IMR-90 (cell line): ENCODE data around the gene ZNF574. TPM values are rescaled to one million over a fixed set of nuclear protein-coding genes. Genes with fewer than 3 reads are reported as not detected.

Experiments
- ATAC-seq: fragments of 200-7000 bp; cut with Tn5 transposase; 2 replicates; pipeline ENCODE4 v1.9.1; 2020; ENCODE audit warnings: low read depth, mild to moderate bottlenecking, moderate library complexity
- BruUV-seq: library from RNA; stranded (reverse); fragments of 400-500 nt; replicated peaks from 2 replicates; lab custom pipeline; 2021; lab: Mats Ljungman, UMichigan
- CTCF ChIA-PET: fragments of 300-600 bp; formaldehyde crosslinking; extraction: SDS; loops from one replicate; lab custom pipeline; 2021; ENCODE audit warnings: antibody characterized with exemption; lab: Yijun Ruan, JAX
- POLR2A ChIA-PET: fragments of 300-600 bp; sonication (Branson Sonifier 250); formaldehyde crosslinking; loops from one replicate; lab custom pipeline; 2022; ENCODE audit warnings: antibody characterized with exemption; ENCODE audit not compliant: unreplicated experiment; lab: Charles Lee
- DNase-seq: peaks from one replicate; pipeline ENCODE4 v3.0.0; 2013
- H2AFZ ChIP-seq: replicated peaks from 2 replicates; pipeline ENCODE3; 2013; ENCODE audit warnings: low read length, mild to moderate bottlenecking; ENCODE audit not compliant: poor library complexity
- H2AK5ac ChIP-seq: 2 replicates; pipeline ENCODE4 v1.6.1; 2013; ENCODE audit warnings: low read depth, low read length, inconsistent platforms
- H2AK9ac ChIP-seq: replicated peaks from 2 replicates; pipeline ENCODE3; 2013; ENCODE audit warnings: mild to moderate bottlenecking, low read depth, low read length, moderate library complexity; ENCODE audit not compliant: poor library complexity
- H2BK120ac ChIP-seq: 2 replicates; pipeline ENCODE4 v1.6.1; 2013; ENCODE audit warnings: low read depth, low read length, inconsistent platforms
- H2BK15ac ChIP-seq: 3 replicates; pipeline ENCODE4 v1.6.1; 2013; ENCODE audit warnings: low read depth, low read length, inconsistent platforms
- H2BK20ac ChIP-seq: 2 replicates; pipeline ENCODE4 v1.6.1; 2013; ENCODE audit warnings: low read depth, mild to moderate bottlenecking, inconsistent platforms, low read length, moderate library complexity
- H2BK5ac ChIP-seq: 2 replicates; pipeline ENCODE4 v1.6.1; 2013; ENCODE audit warnings: mild to moderate bottlenecking, low read depth, low read length, inconsistent platforms; ENCODE audit not compliant: poor library complexity, severe bottlenecking
- H3K14ac ChIP-seq: replicated peaks from 2 replicates; pipeline ENCODE4 v1.6.1; 2013; ENCODE audit warnings: low read depth, low read length, inconsistent platforms
- H3K18ac ChIP-seq: 2 replicates; pipeline ENCODE4 v1.6.1; 2013; ENCODE audit warnings: low read depth, low read length, control low read depth
- H3K23ac ChIP-seq: 2 replicates; pipeline ENCODE4 v1.6.1; 2013; ENCODE audit warnings: low read depth, low read length, inconsistent platforms
- H3K27ac ChIP-seq: 2 replicates; pipeline ENCODE4 v1.5.1; 2013; ENCODE audit warnings: mild to moderate bottlenecking, control low read depth, low read length; ENCODE audit not compliant: insufficient read depth
- H3K27me3 ChIP-seq: 2 replicates; pipeline ENCODE4 v1.6.1; 2013; ENCODE audit warnings: low read length; ENCODE audit not compliant: control insufficient read depth, insufficient read depth
- H3K36me3 ChIP-seq: 2 replicates; pipeline ENCODE4 v1.6.1; 2013; ENCODE audit warnings: low read length, mixed read lengths; ENCODE audit not compliant: control insufficient read depth, insufficient read depth
- H3K4ac ChIP-seq: 2 replicates; pipeline ENCODE4 v1.6.1; 2013; ENCODE audit warnings: low read depth, low read length, inconsistent platforms
- H3K4me1 ChIP-seq: 2 replicates; pipeline ENCODE4 v1.6.1; 2013; ENCODE audit warnings: low read length, mixed read lengths; ENCODE audit not compliant: control insufficient read depth, insufficient read depth
- H3K4me2 ChIP-seq: 2 replicates; pipeline ENCODE4 v1.6.1; 2013; ENCODE audit warnings: low read depth, mild to moderate bottlenecking, control low read depth, low read length, moderate library complexity
- H3K4me3 ChIP-seq: 2 replicates; pipeline ENCODE4 v1.5.1; 2013; ENCODE audit warnings: low read depth, mild to moderate bottlenecking, control low read depth, low read length, moderate library complexity; ENCODE audit not compliant: insufficient read depth
- H3K56ac ChIP-seq: 2 replicates; pipeline ENCODE4 v1.6.1; 2013; ENCODE audit warnings: low read length, inconsistent platforms; ENCODE audit not compliant: insufficient read depth; ENCODE audit errors: extremely low read depth
- H3K79me1 ChIP-seq, 2 experiments: 2 replicates each; pipeline ENCODE4 v1.6.1; 2013; ENCODE audit warnings: low read length in 2 of 2, inconsistent platforms in 1 of 2, low read depth in 1 of 2
- H3K9ac ChIP-seq: 2 replicates; pipeline ENCODE4 v1.6.1; 2013; ENCODE audit warnings: low read depth, low read length, control low read depth
- H3K9me1 ChIP-seq: 2 replicates; pipeline ENCODE4 v1.6.1; 2013; ENCODE audit warnings: low read length, inconsistent platforms; ENCODE audit not compliant: insufficient read depth
- H3K9me3 ChIP-seq: 2 replicates; pipeline ENCODE4 v1.6.1; 2013; ENCODE audit warnings: low read length; ENCODE audit not compliant: control insufficient read depth, insufficient read depth
- H4K20me1 ChIP-seq: 2 replicates; pipeline ENCODE4 v1.6.1; 2013; ENCODE audit warnings: low read length, inconsistent platforms; ENCODE audit not compliant: insufficient read depth
- H4K5ac ChIP-seq: 2 replicates; pipeline ENCODE4 v1.6.1; 2013; ENCODE audit warnings: mild to moderate bottlenecking, low read depth, low read length, control low read depth
- H4K8ac ChIP-seq, 2 experiments: 2 replicates each; pipeline ENCODE4 v1.6.1; 2013; ENCODE audit warnings: low read depth in 2 of 2, low read length in 2 of 2, control low read depth in 1 of 2, inconsistent platforms in 1 of 2
- H4K91ac ChIP-seq: 2 replicates; pipeline ENCODE4 v1.6.1; 2013; ENCODE audit warnings: low read depth, low read length, inconsistent platforms; ENCODE audit not compliant: insufficient read depth
- BHLHE40 ChIP-seq: fragments of 150-350 bp; IDR thresholded peaks from 2 replicates; pipeline ENCODE4 v1.6.1; 2016; ENCODE audit warnings: mild to moderate bottlenecking, low read depth, low read length
- CEBPB ChIP-seq: IDR thresholded peaks from 2 replicates; pipeline ENCODE4 v1.6.1; 2012; ENCODE audit warnings: low read depth, low read length, improper control_type of control experiment
- MXI1 ChIP-seq: IDR thresholded peaks from 2 replicates; pipeline ENCODE4 v1.6.1; 2012; ENCODE audit warnings: low read depth, mild to moderate bottlenecking, low read length, moderate library complexity, borderline replicate concordance
- WGBS, 2 experiments: methylation state at CpG; one replicate each; pipeline versions ENCODE4 v1.1.5 to v1.1.7; 2013; ENCODE audit warnings: missing lambda C conversion rate in 2 of 2; ENCODE audit not compliant: insufficient read length in 1 of 2; ENCODE audit errors: extremely low coverage in 2 of 2; 5-methylcytosine and 5-hydroxymethylcytosine counted together
- dilution Hi-C: fragments of 300-500 bp; cut with HindIII; formaldehyde crosslinking; loops from one replicate; pipeline ENCODE4 v1.14.3; 2018; ENCODE audit warnings: low sequenced_read_pairs; ENCODE audit not compliant: unreplicated experiment
- in situ Hi-C: fragments of 300-500 bp; cut with MboI; formaldehyde crosslinking; loops from 3 replicates; pipeline ENCODE4 v1.14.3; 2019; ENCODE audit warnings: low sequenced_read_pairs, inconsistent platforms, mixed read lengths
- intact Hi-C: fragments of 100-400 bp; cut with micrococcal nuclease; formaldehyde crosslinking; loops from 2 replicates; pipeline ENCODE4 v1.10.0; 2022
- polyA plus RNA-seq, 3 experiments: library from polyadenylated mRNA; depleted of rRNA; stranded (reverse); fragments of >200 nt; gene quantifications; 2 replicates each; pipeline ENCODE4 v1.2.3, GENCODE V29; 2012; ENCODE audit warnings: low replicate concordance in 1 of 3
- total RNA-seq: library from RNA; depleted of rRNA; stranded (reverse); fragments of >200 nt; gene quantifications from 2 replicates; pipeline ENCODE4 v1.2.3, GENCODE V29; 2012
- TF ChIP-seq, protein P1 (sequence below): fragments of 150-350 bp; IDR thresholded peaks from 2 replicates; pipeline ENCODE4 v1.6.1; 2017; ENCODE audit warnings: mild to moderate bottlenecking, antibody characterized with exemption, low read length, low read depth

The ZNF574 gene
- total and polyA plus RNA-seq, 2 of the 4 experiments (the other 2 are of a cell fraction), result 8.1 to 14.1 TPM

DNA sequence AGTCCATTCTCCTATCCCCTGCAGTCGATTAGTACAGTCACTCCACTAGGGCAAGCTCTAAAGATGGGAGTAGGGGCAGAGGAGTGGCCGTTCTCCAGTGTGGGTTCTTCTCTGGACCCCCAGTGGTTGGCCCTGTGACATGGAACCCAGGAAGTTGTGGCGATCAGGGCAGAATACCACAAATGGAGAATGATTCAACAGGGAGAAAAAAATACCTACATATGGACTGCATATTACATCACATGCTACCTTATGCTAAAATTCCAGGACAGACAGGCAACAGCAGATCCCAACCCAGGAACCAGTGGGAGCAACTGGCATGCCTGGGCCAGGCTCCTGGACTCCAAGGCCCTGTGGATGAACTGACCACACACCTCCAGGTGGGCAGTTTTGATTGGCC lies 35.8 kb downstream of the ZNF574 start:
- in situ Hi-C loops, result loop anchor here (10.0 kb wide), 1 partner anchor 283 kb away; the partner anchor contains the start of gene CNFN

More for the DNA sequence above, 35.8 kb downstream of the ZNF574 start:
- Histone ChIP-seq H3K27me3 (no peaks in the 10 kb centered on the region), H3K23ac (peak overlapping the region; percentile 79), H4K91ac (peak overlapping the region; percentile 93), H3K14ac (peak overlapping the region; percentile 88), H3K36me3 (no peaks in the 10 kb centered on the region), H3K4me3 (no peak overlapping the region), H3K4me1 (peaks cover 25% of the 10 kb centered on the region), H2BK120ac (peak overlapping the region; percentile 96), H2AK9ac (peak overlapping the region; percentile 91), H3K18ac (peak overlapping the region; percentile 38; the same call in 1 of the 2 replicates), H3K9me3 (no peaks in the 10 kb centered on the region), H2AFZ (peak overlapping the region; percentile 48), H3K9me1 (peaks cover 34% of the 10 kb centered on the region), H2BK15ac (peak overlapping the region; percentile 96), H2AK5ac (peak overlapping the region; percentile 96), H3K4me2 (no peak overlapping the region), H3K4ac (peak overlapping the region; percentile 88), H3K9ac (no peak overlapping the region), H3K56ac (peak overlapping the region; percentile 48; the same call in 1 of the 2 replicates), H4K20me1 (no peaks in the 10 kb centered on the region), H4K8ac (peak overlapping the region; percentile 53 to 84; a peak in 3 of 4 replicates), H2BK20ac (peak overlapping the region; percentile 99), H2BK5ac (peak overlapping the region; percentile 98), H3K27ac (peak overlapping the region; percentile 31), H3K79me1 (peaks cover 3 to 17% of the 10 kb centered on the region in 2 experiments; a peak in 3 of 4 replicates), H4K5ac (peak overlapping the region; percentile 23; the same call in 1 of the 2 replicates)
- TF ChIP-seq, protein P1, sequence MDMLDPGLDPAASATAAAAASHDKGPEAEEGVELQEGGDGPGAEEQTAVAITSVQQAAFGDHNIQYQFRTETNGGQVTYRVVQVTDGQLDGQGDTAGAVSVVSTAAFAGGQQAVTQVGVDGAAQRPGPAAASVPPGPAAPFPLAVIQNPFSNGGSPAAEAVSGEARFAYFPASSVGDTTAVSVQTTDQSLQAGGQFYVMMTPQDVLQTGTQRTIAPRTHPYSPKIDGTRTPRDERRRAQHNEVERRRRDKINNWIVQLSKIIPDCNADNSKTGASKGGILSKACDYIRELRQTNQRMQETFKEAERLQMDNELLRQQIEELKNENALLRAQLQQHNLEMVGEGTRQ, result no peak
- TF ChIP-seq CEBPB (peak; percentile 22; the same call in 1 of the 2 replicates), BHLHE40 (no peak), MXI1 (no peak)
- WGBS, 2 experiments, result no CpG with 5 or more reads among the region's 3 CpGs
- DNase-seq, result peak; percentile 52
- ChIA-PET CTCF (interaction anchor here (1.3 kb wide), 1 partner anchor 21 kb away, joined by 4 read pairs; the partner anchor contains the start of gene POU2F2), POLR2A (no interaction called here)
- intact Hi-C loops (no loop called here), dilution Hi-C loops (no loop called here)
- ATAC-seq, result no peak
- no TSS peak for BruUV-seq
